Fibroblast of villous mesenchyme (primary cell): ENCODE data around the gene DIAPH2. TPM values are rescaled to one million over a fixed set of nuclear protein-coding genes. Genes with fewer than 3 reads are reported as not detected.

Experiments used
- DNase-seq: peaks from one replicate; pipeline ENCODE4 v3.0.0-alpha.2; 2010; ENCODE audit warnings: low read depth
- H3K4me3 ChIP-seq: 2 replicates; pipeline ENCODE4 v1.5.1; 2011; ENCODE audit warnings: low read depth, mild to moderate bottlenecking, low read length
- total RNA-seq: library from RNA; depleted of rRNA; stranded (reverse); fragments of >200 nt; gene quantifications from 2 replicates; pipeline ENCODE4 v1.2.3, GENCODE V29; 2012
- TF ChIP-seq, protein P1 (sequence below): IDR thresholded peaks from 2 replicates; pipeline ENCODE4 v1.5.1; 2012; ENCODE audit warnings: low read depth, mild to moderate bottlenecking, low read length; ENCODE audit not compliant: insufficient read depth

The DIAPH2 gene
- total RNA-seq, 1 donor: 15.5 TPM

DNA sequence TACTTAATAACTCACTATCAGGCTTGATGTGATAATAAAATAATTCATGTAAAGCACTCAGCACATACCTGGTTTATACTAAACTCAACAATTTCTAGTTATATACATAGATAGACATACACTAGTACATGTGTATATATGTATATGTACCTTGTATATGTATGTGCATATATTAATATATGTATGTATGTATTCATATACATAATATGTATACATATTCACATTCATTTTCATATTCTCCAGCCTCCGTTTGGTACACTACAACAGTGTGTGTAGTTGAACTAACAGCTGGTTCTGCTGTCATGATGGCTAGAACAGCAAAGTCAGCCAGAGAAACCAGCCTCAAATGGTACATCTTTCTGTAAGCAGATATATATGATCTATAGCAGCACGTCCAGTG is 869.2 kb downstream of the DIAPH2 start:
- no peak for DNase-seq
- TF ChIP-seq, protein P1, sequence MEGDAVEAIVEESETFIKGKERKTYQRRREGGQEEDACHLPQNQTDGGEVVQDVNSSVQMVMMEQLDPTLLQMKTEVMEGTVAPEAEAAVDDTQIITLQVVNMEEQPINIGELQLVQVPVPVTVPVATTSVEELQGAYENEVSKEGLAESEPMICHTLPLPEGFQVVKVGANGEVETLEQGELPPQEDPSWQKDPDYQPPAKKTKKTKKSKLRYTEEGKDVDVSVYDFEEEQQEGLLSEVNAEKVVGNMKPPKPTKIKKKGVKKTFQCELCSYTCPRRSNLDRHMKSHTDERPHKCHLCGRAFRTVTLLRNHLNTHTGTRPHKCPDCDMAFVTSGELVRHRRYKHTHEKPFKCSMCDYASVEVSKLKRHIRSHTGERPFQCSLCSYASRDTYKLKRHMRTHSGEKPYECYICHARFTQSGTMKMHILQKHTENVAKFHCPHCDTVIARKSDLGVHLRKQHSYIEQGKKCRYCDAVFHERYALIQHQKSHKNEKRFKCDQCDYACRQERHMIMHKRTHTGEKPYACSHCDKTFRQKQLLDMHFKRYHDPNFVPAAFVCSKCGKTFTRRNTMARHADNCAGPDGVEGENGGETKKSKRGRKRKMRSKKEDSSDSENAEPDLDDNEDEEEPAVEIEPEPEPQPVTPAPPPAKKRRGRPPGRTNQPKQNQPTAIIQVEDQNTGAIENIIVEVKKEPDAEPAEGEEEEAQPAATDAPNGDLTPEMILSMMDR: no peak
- H3K4me3 ChIP-seq: no peak overlapping the region

DNA sequence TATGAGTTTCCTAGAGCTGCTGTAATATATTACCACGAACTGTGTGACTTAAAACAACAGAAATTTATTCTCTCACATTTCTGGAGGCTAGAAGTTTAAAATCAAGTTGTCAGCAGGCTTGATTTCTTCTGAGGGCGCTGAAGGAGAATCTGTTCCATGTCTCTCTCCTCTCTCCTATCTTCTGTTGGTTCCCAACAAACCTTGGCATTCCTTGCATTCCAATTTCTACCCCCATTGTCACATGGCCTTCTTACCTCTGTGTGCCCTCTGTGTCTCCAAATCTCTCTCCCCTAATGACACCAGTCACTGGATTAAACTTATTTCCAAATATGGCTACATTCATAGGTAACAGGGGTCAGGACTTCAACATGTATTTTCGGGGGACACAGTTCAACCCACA is 871.7 kb downstream of the DIAPH2 start:
- DNase-seq: no peak
- H3K4me3 ChIP-seq: no peak overlapping the region
- TF ChIP-seq, protein P1: no peak

DNA sequence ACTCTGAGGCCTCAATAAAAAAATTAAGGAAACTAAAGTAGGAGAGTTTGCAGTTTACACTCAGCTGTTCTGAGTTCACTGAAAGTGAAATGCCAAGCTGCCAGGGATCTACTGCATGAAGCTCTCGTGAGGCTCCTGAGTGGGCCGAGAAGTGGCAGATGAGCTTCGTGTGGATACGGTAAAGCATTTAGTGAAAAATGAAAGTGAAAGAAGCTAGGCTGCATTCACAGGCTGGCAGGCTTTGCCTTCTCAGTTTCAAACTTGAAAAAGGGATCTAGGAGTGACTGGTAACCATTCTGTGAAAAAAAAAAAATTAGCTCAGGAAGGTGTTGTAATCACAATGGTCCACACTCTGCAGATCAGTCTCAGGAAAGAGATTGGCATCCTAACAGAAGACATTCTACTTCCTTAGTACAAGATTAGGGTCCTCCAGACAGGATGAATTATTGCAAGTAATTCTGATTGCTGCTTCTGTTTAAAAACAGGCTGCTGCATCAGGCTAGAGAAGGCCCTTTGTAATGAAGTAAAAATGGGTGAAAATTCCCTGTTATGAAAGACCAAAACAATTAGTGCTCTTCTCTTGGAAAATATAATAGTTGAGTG is 879.0 kb downstream of the DIAPH2 start:
- DNase-seq: peak; percentile 80
- TF ChIP-seq, protein P1: no peak
- H3K4me3 ChIP-seq: peak overlapping the region; percentile 23

DNA sequence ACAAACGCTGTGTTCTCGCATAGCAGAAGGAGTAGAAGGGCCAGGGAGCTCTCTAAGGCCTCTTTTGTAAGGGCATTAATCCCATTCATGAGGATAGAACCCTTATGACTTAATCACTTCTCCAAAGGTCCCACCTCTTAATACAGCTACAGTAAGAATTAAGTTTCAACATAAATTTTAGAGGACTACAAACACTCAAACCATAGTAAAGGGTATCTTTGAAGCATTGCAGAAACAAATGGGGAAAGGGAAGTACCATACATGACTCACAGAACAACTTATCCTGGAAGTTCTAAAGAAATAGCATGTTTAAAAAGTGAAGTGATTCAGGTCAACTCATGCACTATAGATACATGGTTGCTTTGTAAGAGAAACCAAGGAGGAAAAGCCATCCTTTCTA is 879.9 kb downstream of the DIAPH2 start:
- no peak overlapping the region for H3K4me3 ChIP-seq
- TF ChIP-seq, protein P1: no peak
- DNase-seq: peak; percentile 21

DNA sequence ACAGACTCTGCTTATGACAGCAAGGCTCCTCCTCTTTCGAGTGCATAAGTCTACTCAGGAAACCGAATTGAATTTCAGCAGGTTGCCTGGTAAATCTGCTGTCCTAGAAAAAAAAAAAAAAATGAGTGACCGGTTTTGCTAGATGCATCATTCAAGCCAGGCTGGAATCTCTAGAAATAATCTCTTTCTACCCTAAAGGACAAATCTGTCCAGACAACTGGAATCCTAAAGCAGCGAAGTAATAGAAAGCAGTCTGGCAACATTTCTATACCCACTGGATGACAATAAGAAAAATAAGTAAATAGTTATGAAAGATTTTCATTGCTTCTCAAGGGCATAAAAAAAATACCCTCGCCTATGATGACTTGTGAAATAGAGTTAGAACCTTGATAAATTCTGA is 902.5 kb downstream of the DIAPH2 start:
- TF ChIP-seq, protein P1: no peak
- H3K4me3 ChIP-seq: no peak overlapping the region

DNA sequence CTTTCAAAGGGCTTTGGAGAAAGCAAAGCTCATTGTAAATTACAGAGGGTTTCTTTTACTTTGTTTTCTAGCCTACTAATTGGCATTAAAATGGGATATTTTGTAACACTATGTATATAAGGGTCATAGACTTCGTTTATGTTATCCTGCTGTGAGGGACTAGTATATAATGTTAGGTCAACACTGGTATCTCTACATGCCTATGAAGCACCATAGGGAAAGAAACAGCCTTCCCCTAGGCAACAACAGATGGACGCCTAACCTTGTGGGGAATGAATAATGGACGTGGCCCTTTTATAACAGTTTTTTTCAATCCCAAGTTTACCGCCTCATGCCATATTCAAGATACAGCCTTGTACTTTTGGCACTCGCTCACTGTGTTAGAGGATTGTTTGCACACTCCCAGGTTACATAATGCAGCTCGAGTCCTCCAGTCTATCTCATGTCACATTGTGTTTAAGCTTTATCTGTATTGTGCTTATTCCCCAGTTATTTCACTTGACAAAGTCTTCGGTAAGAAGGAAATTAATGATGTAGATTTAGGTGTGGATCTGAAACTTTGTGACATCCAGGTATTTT is 910.1 kb downstream of the DIAPH2 start:
- TF ChIP-seq, protein P1: no peak
- no peak for DNase-seq
- H3K4me3 ChIP-seq: no peak overlapping the region

More for the DNA sequence above, 902.5 kb downstream of the DIAPH2 start:
- no peak for DNase-seq

DNA sequence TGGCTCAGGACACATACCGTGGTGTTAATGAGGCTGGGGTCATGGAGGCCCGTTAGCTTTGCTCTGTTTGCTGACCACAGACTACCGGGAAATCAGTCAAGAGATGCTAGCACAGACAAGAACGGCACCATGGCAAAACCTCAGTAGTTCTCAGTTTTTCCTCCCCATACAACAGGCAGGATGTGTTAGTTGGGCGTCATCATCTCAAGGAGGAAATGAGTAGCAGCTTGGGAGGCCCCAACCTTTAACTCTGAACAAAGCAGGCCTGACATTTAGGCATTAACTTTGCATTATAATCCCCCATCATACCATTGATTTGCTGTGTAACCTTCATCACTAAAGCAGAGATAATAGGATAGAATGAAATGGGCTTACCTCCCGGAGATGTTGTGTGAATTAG is 913.3 kb downstream of the DIAPH2 start:
- no peak overlapping the region for H3K4me3 ChIP-seq
- TF ChIP-seq, protein P1: no peak
- no peak for DNase-seq
